A549 (cell line): Measurements from ENCODE around the gene SRCIN1. TPM values are rescaled to one million over a fixed set of nuclear protein-coding genes. Genes with fewer than 3 reads are reported as not detected.
"Not testable (repeated sequence)": the region's sequence is repeated elsewhere in the genome, so short reads cannot be mapped to it uniquely, and the experiment has no call there.

Experiments
- ATAC-seq, 2 experiments: fragments of 200-7000 bp in 1 of 2; fragments of >200 bp in 1 of 2; cut with Nextera tagmentation in 1 of 2; cut with Tn5 transposase in 1 of 2; 3 replicates each; pipeline versions ENCODE4 v1.8.0 to v1.9.1; 2018 to 2020; ENCODE audit warnings: mild to moderate bottlenecking in 1 of 2, moderate library complexity in 1 of 2
- CTCF ChIA-PET: fragments of 300-600 bp; sonication (Branson Sonifier 250); formaldehyde crosslinking; extraction: SDS; loops from one replicate; lab custom pipeline; 2021; ENCODE audit warnings: antibody characterized with exemption, inconsistent platforms; lab: Yijun Ruan, JAX
- POLR2A ChIA-PET: fragments of 350-600 bp; formaldehyde crosslinking; extraction: SDS; loops from one replicate; lab custom pipeline; 2021; ENCODE audit warnings: antibody characterized with exemption, inconsistent platforms; lab: Yijun Ruan, JAX
- DNase-seq, 2 experiments: peaks; one replicate each; pipeline versions ENCODE4 v3.0.0 to v3.0.0-alpha.2; 2011 to 2016; ENCODE audit warnings: low read depth in 1 of 2, low spot score in 1 of 2
- FAIRE-seq: peaks from 2 replicates; lab custom pipeline; 2011; peaks lifted over from hg19 to GRCh38; lab: Jason Lieb, UNC
- H3K27ac ChIP-seq, 2 experiments: fragments of >200 bp; sonication (Bioruptor Twin); formaldehyde crosslinking; 3 replicates each; pipeline ENCODE4 v1.5.1; 2016 to 2017
- H3K4me1 ChIP-seq: fragments of >200 bp; sonication (Bioruptor Twin); formaldehyde crosslinking; 3 replicates; pipeline ENCODE4 v1.6.1; 2016
- H3K4me2 ChIP-seq: fragments of >200 bp; sonication (Bioruptor Twin); formaldehyde crosslinking; 3 replicates; pipeline ENCODE4 v1.6.1; 2016
- H3K4me3 ChIP-seq: fragments of >200 bp; sonication (Bioruptor Twin); formaldehyde crosslinking; 3 replicates; pipeline ENCODE4 v1.5.1; 2016
- H3K9me3 ChIP-seq: fragments of >200 bp; sonication (Bioruptor Twin); formaldehyde crosslinking; 3 replicates; pipeline ENCODE4 v1.6.1; 2016
- CBX2 ChIP-seq: fragments of 200-600 bp; sonication (generic); IDR thresholded peaks from 2 replicates; pipeline ENCODE4 v1.6.1; 2016; ENCODE audit warnings: low read depth, mild to moderate bottlenecking, borderline replicate concordance
- HOXB5 ChIP-seq: fragments of 250-450 bp; sonication (Bioruptor Pico); IDR thresholded peaks from 2 replicates; pipeline ENCODE4 v1.5.0; 2020; ENCODE audit warnings: mild to moderate bottlenecking, moderate library complexity
- MYC ChIP-seq: IDR thresholded peaks from 2 replicates; pipeline ENCODE4 v1.6.1; 2012; ENCODE audit warnings: mild to moderate bottlenecking, inconsistent platforms, low read length, improper control_type of control experiment, borderline replicate concordance
- RCOR1 ChIP-seq: fragments of 150-350 bp; IDR thresholded peaks from 2 replicates; pipeline ENCODE4 v1.6.1; 2014; ENCODE audit warnings: antibody characterized with exemption, low read length, low read depth
- ZNF302 ChIP-seq: fragments of 250-450 bp; sonication (Bioruptor Pico); IDR thresholded peaks from 2 replicates; pipeline ENCODE4 v1.9.0; 2021; ENCODE audit warnings: inconsistent platforms, mild to moderate bottlenecking, moderate library complexity
- WGBS: methylation state at CpG from one replicate; pipeline ENCODE4 v1.1.6; 2017; ENCODE audit errors: missing lambda C conversion rate; 5-methylcytosine and 5-hydroxymethylcytosine counted together
- polyA plus RNA-seq, 4 experiments: library from polyadenylated mRNA; depleted of rRNA in 3 of 4; stranded (reverse); fragments of >200 nt; fragmentation: RNase III in 1 of 4; extraction: RNeasy Plus Mini Kit Qiagen cat#74134 plus additional on column Dnase treatment in 1 of 4; gene quantifications; 2 replicates in 3 of 4; 3 replicates in 1 of 4; pipeline ENCODE4 v1.2.3, GENCODE V29; 2011 to 2017
- TF ChIP-seq, protein P1 (sequence below): fragments of 200-600 bp; sonication (generic); IDR thresholded peaks from 2 replicates; pipeline ENCODE4 v1.6.1; 2016; ENCODE audit warnings: antibody characterized with exemption, mild to moderate bottlenecking, moderate library complexity
- TF ChIP-seq, protein P2 (sequence below): IDR thresholded peaks from 2 replicates; pipeline ENCODE4 v1.6.1; 2012
- TF ChIP-seq, protein P3 (sequence below): fragments of >200 bp; sonication (Bioruptor Twin); formaldehyde crosslinking; IDR thresholded peaks from 3 replicates; pipeline ENCODE4 v1.5.1; 2016
- TF ChIP-seq, protein P4 (sequence below): fragments of 150-350 bp; IDR thresholded peaks from 2 replicates; pipeline ENCODE4 v1.6.1; 2014; ENCODE audit warnings: low read depth, mild to moderate bottlenecking, low read length

Gene SRCIN1
- polyA plus RNA-seq, 2 of the 4 experiments (the other 2 are of a cell fraction) = 1.4 to 2.1 TPM

DNA sequence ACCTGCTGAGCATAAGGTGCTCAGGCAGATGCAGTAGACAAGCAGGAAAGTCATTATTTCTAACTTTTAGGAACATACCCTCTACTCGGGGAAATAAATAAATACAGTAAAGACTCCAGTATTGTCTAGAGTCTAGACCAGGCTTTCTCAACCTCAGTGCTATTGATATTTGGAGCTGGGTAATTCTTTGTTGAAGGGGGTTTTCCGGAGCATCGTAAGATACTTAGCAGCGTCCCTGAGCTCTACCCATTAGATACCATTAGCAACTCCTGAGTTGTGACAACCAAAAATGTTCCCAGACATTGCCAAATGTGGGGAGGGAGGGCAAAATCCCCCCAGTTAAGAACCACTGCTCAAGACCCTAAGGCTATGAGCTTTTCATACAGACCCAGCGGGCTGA, 47.9 kb upstream of the SRCIN1 start (continued):
- TF ChIP-seq, protein P1, sequence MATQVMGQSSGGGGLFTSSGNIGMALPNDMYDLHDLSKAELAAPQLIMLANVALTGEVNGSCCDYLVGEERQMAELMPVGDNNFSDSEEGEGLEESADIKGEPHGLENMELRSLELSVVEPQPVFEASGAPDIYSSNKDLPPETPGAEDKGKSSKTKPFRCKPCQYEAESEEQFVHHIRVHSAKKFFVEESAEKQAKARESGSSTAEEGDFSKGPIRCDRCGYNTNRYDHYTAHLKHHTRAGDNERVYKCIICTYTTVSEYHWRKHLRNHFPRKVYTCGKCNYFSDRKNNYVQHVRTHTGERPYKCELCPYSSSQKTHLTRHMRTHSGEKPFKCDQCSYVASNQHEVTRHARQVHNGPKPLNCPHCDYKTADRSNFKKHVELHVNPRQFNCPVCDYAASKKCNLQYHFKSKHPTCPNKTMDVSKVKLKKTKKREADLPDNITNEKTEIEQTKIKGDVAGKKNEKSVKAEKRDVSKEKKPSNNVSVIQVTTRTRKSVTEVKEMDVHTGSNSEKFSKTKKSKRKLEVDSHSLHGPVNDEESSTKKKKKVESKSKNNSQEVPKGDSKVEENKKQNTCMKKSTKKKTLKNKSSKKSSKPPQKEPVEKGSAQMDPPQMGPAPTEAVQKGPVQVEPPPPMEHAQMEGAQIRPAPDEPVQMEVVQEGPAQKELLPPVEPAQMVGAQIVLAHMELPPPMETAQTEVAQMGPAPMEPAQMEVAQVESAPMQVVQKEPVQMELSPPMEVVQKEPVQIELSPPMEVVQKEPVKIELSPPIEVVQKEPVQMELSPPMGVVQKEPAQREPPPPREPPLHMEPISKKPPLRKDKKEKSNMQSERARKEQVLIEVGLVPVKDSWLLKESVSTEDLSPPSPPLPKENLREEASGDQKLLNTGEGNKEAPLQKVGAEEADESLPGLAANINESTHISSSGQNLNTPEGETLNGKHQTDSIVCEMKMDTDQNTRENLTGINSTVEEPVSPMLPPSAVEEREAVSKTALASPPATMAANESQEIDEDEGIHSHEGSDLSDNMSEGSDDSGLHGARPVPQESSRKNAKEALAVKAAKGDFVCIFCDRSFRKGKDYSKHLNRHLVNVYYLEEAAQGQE = no peak
- TF ChIP-seq, protein P2, sequence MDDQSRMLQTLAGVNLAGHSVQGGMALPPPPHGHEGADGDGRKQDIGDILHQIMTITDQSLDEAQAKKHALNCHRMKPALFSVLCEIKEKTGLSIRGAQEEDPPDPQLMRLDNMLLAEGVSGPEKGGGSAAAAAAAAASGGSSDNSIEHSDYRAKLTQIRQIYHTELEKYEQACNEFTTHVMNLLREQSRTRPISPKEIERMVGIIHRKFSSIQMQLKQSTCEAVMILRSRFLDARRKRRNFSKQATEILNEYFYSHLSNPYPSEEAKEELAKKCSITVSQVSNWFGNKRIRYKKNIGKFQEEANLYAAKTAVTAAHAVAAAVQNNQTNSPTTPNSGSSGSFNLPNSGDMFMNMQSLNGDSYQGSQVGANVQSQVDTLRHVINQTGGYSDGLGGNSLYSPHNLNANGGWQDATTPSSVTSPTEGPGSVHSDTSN = no peak
- no peak for TF ChIP-seq ZNF302 (CRISPR knock-in tag)

DNA sequence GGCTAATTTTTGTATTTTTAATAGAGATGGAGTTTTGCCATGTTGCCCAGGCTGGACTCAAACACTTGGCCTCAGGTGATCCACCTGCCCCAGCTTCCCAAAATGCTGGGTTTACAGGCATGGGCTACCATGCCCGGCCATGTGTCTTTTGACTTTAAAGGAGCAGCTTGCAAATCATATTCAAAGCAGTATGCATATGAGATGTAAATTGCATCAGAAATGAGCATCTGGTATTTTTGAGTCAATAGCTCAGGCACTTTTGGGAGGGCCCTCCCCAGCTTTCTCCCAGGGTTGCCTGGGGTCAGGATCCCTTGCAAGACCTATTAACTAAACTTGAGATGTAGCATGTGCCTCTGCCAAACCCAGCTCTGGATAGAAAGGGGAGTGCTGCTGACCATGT, 47.5 kb upstream of the SRCIN1 start:
- no peaks in the 10 kb centered on the region for H3K4me1 ChIP-seq
- TF ChIP-seq, protein P3, sequence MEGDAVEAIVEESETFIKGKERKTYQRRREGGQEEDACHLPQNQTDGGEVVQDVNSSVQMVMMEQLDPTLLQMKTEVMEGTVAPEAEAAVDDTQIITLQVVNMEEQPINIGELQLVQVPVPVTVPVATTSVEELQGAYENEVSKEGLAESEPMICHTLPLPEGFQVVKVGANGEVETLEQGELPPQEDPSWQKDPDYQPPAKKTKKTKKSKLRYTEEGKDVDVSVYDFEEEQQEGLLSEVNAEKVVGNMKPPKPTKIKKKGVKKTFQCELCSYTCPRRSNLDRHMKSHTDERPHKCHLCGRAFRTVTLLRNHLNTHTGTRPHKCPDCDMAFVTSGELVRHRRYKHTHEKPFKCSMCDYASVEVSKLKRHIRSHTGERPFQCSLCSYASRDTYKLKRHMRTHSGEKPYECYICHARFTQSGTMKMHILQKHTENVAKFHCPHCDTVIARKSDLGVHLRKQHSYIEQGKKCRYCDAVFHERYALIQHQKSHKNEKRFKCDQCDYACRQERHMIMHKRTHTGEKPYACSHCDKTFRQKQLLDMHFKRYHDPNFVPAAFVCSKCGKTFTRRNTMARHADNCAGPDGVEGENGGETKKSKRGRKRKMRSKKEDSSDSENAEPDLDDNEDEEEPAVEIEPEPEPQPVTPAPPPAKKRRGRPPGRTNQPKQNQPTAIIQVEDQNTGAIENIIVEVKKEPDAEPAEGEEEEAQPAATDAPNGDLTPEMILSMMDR = no peak
- TF ChIP-seq CBX2 (no peak), HOXB5 (CRISPR knock-in tag) (no peak), MYC (no peak), RCOR1 (no peak)
- TF ChIP-seq, protein P1 = no peak
- TF ChIP-seq, protein P4, sequence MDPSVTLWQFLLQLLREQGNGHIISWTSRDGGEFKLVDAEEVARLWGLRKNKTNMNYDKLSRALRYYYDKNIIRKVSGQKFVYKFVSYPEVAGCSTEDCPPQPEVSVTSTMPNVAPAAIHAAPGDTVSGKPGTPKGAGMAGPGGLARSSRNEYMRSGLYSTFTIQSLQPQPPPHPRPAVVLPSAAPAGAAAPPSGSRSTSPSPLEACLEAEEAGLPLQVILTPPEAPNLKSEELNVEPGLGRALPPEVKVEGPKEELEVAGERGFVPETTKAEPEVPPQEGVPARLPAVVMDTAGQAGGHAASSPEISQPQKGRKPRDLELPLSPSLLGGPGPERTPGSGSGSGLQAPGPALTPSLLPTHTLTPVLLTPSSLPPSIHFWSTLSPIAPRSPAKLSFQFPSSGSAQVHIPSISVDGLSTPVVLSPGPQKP = no peak
- TF ChIP-seq, all 56 proteins: peak for 0
- Histone ChIP-seq H3K27ac (no peak overlapping the region), H3K4me2 (no peak overlapping the region), H3K4me3 (no peak overlapping the region), H3K9me3 (no peaks in the 10 kb centered on the region)
- DNase-seq (no peak), FAIRE-seq (no peak), ATAC-seq (no peak)
- ChIA-PET POLR2A (no interaction called here), CTCF (interaction anchor here (0.7 to 26.0 kb wide), 8 partner anchors 12 to 236 kb away, joined by 3 to 435 read pairs (median 4); no protein-coding TSS in a partner anchor)
- WGBS = 76% methylated on average over 1 of the region's 1 CpG

DNA sequence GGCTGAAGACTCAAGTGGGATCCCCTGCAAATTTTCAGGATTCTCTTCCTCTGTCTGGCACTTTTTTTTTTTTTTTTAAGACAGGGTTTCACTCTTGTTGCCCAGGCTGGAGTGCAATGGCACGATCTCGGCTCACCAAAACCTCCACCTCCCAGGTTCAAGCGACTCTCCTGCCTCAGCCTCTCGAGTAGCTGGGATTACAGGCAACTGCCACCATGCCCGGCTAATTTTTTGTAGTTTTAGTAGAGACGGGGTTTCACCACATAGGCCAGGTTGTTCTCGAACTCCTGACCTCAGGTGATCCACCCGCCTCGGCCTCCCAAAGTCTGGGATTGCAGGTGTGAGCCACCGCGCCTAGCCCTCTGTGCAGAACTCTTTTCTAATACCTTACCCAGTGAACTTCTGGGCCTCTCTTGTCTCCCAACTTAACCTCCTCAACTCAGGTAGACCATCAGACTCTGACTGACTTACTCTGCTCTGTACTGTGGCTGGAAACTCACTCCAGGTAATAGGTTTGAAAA, 45.0 kb upstream of the SRCIN1 start:
- CTCF ChIA-PET = interaction anchor here (0.6 to 26.0 kb wide), 6 partner anchors 15 to 317 kb away, joined by 3 to 435 read pairs (median 14); partner anchors contain the start of gene SRCIN1
- H3K4me2 ChIP-seq, H3K9me3 ChIP-seq, FAIRE-seq, H3K4me3 ChIP-seq, H3K27ac ChIP-seq, H3K4me1 ChIP-seq, DNase-seq: not testable (repeated sequence)
- ATAC-seq = 0 out of 6 replicates have a peak, but pooled peaks of 1 of the 2 experiments have one; percentile 28
- WGBS = 77% methylated on average over 11 of the region's 11 CpGs
- POLR2A ChIA-PET = interaction anchor here (0.7 kb wide), 1 partner anchor 169 kb away, joined by 3 read pairs; no protein-coding TSS in a partner anchor
